Measurements from ENCODE around the gene TMEM147.

- TF ChIP-seq CTCF (IDR thresholded peaks at IDR 0.05) (no peak), POLR2A (IDR thresholded peaks at IDR 0.05) (peak in 1 of 2 donors; percentile 78)
Measured at GRCh38 chr19:35545001-35545854, at the start of gene TMEM147.
